ENCODE measurements around the gene ALX4.

ALX4 gene

DNA sequence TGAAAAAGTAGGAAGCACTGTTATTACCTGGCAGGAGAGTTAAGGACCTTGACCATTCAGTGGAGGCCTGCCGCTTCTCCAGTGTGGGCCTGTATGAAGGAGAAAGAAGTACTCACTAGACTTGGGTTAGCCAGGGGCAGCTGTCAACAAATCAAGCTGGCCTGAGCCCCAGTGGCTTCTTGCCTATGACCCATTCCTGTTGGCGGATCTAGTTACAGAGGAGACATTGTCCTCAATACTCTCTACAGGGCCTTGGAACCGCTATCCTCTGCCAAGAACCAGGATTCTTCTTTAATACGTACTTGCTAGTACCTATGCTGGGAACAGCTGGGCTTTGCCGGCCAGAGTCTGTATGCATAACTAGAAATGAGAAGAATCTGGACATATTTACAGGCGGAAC, 68.1 kb downstream of the ALX4 start:
- Histone ChIP-seq H3K36me3 (ENCODE audit: control insufficient read depth, insufficient read depth, low read length) (no peaks in the 10 kb centered on the region), H3K4me3 (ENCODE audit: low read depth, low read length) (no peak overlapping the region), H3K9me3 (ENCODE audit: control insufficient read depth, insufficient read depth, low read length) (no peaks in the 10 kb centered on the region), H3K4me1 (ENCODE audit: control insufficient read depth, insufficient read depth, low read length) (peaks cover 15% of the 10 kb centered on the region), H3K9ac (ENCODE audit: low read depth, low read length) (no peak overlapping the region), H3K27me3 (ENCODE audit: control insufficient read depth, insufficient read depth, low read length) (no peaks in the 10 kb centered on the region)

DNA sequence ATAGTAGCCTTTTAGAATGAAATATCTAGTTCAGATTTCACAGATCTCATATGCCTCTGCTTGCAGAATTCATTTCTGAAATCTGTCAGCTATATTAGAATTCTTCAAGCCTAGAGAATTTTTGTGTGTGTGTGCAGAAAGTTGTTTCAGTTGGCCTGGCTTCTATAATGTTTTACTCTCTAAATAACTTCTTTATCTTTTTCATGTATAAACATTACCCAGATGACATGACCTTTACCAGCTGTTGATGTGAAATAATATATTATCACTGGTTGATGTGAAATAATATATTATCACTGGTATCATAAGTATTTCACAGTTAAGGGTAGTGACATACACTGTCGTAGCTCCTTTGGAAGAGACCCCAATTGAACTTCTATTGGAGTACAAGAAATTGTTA, 72.8 kb downstream of the ALX4 start:
- no peaks in the 10 kb centered on the region for H3K27me3 ChIP-seq (ENCODE audit: control insufficient read depth, insufficient read depth, low read length)
- H3K4me3 ChIP-seq (ENCODE audit: low read depth, low read length) = no peak overlapping the region
- H3K9ac ChIP-seq (ENCODE audit: low read depth, low read length) = no peak overlapping the region
- H3K4me1 ChIP-seq (ENCODE audit: control insufficient read depth, insufficient read depth, low read length) = no peaks in the 10 kb centered on the region
- no peaks in the 10 kb centered on the region for H3K9me3 ChIP-seq (ENCODE audit: control insufficient read depth, insufficient read depth, low read length)
- H3K36me3 ChIP-seq (ENCODE audit: control insufficient read depth, insufficient read depth, low read length) = no peaks in the 10 kb centered on the region

DNA sequence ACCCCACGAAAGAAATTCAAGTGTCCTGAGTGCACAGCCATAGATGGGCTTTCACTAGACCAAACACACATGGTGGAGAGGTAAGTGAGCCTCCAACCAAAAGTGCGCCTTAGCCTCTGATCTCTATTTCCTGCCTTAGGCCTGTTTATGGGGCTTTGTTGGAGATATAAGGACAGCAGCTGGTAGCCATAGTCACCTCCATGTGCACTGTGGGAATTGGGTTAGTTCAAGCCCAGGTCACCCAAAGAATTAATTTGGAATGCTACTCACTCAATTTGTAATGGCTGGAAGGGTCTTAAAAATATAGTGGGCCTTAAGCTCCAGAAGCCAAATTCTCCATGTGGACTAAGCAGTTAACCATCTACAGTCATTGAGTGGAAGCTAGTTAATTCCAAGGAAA, 73.6 kb downstream of the ALX4 start:
- Histone ChIP-seq H3K9ac (ENCODE audit: low read depth, low read length) (no peak overlapping the region), H3K27me3 (ENCODE audit: control insufficient read depth, insufficient read depth, low read length) (no peaks in the 10 kb centered on the region), H3K4me3 (ENCODE audit: low read depth, low read length) (no peak overlapping the region), H3K9me3 (ENCODE audit: control insufficient read depth, insufficient read depth, low read length) (no peaks in the 10 kb centered on the region), H3K36me3 (ENCODE audit: control insufficient read depth, insufficient read depth, low read length) (no peaks in the 10 kb centered on the region), H3K4me1 (ENCODE audit: control insufficient read depth, insufficient read depth, low read length) (no peaks in the 10 kb centered on the region)

DNA sequence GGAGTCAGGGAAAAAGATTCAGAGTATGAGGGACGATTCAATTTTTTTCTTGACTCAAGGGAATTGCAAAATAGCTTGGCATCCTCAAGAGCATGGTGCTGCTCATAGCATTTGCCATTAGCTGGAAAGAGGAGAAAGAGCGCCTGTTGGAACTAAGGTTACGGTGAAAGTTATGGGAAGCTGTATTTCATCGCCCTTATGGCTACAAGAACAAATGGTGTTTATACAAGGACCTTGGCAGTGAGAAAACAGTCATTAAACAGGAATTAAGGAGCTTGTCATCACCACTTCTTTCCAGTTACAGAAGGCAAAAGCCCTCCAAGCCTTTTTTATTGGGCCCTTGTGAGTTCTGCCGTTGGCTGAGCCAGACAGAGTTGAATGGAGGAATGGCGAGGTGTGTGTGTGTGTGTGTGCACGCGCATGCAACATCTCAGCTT, 74.2 kb downstream of the ALX4 start:
- Histone ChIP-seq H3K9me3 (ENCODE audit: control insufficient read depth, insufficient read depth, low read length) (no peaks in the 10 kb centered on the region), H3K27me3 (ENCODE audit: control insufficient read depth, insufficient read depth, low read length) (no peaks in the 10 kb centered on the region), H3K36me3 (ENCODE audit: control insufficient read depth, insufficient read depth, low read length) (no peaks in the 10 kb centered on the region), H3K4me3 (ENCODE audit: low read depth, low read length) (no peak overlapping the region), H3K9ac (ENCODE audit: low read depth, low read length) (no peak overlapping the region), H3K4me1 (ENCODE audit: control insufficient read depth, insufficient read depth, low read length) (no peaks in the 10 kb centered on the region)

DNA sequence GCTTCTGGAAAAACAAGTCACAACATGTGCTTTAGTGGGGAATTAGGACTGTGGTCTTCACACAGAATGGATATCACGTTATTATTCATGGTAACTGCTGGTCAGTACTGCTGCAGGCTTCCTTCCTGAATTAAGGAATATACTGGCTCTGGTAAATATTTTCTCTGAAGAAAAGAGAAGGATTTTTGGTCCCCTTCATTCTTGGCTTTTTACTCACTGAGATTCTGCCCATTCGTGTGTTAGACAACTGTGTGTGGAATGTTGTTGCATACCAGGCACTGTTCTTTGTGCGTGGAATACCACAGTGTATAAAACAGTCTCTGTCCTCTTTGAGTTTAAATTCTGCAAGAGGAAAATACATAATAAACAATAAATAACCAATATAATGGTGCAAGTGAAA, 80.3 kb downstream of the ALX4 start:
- H3K9me3 ChIP-seq (ENCODE audit: control insufficient read depth, insufficient read depth, low read length) = no peaks in the 10 kb centered on the region
- H3K36me3 ChIP-seq (ENCODE audit: control insufficient read depth, insufficient read depth, low read length) = no peaks in the 10 kb centered on the region
- H3K9ac ChIP-seq (ENCODE audit: low read depth, low read length) = no peak overlapping the region
- no peaks in the 10 kb centered on the region for H3K27me3 ChIP-seq (ENCODE audit: control insufficient read depth, insufficient read depth, low read length)
- H3K4me3 ChIP-seq (ENCODE audit: low read depth, low read length) = no peak overlapping the region
- H3K4me1 ChIP-seq (ENCODE audit: control insufficient read depth, insufficient read depth, low read length) = no peaks in the 10 kb centered on the region

DNA sequence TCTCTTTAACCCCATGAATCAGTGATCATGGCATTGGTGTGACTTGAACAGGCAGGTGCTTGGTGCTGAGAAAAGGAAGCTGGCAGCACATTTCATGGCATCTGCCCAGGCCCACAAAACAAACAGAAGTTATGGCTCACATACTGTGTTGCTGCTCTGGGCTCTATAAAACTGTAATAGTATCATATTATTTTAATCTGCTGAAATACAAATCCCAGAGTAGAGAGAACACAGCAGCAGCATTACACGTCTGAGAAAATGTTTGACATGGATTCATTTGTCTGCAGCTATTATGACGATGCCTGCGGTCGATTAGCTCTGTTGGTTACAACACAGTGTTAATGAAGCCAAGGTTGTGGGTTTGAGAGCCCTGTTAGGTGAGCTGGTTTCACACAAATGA, 80.8 kb downstream of the ALX4 start:
- H3K36me3 ChIP-seq (ENCODE audit: control insufficient read depth, insufficient read depth, low read length) = no peaks in the 10 kb centered on the region
- no peaks in the 10 kb centered on the region for H3K9me3 ChIP-seq (ENCODE audit: control insufficient read depth, insufficient read depth, low read length)
- H3K4me3 ChIP-seq (ENCODE audit: low read depth, low read length) = no peak overlapping the region
- no peaks in the 10 kb centered on the region for H3K27me3 ChIP-seq (ENCODE audit: control insufficient read depth, insufficient read depth, low read length)
- no peak overlapping the region for H3K9ac ChIP-seq (ENCODE audit: low read depth, low read length)
- no peaks in the 10 kb centered on the region for H3K4me1 ChIP-seq (ENCODE audit: control insufficient read depth, insufficient read depth, low read length)

DNA sequence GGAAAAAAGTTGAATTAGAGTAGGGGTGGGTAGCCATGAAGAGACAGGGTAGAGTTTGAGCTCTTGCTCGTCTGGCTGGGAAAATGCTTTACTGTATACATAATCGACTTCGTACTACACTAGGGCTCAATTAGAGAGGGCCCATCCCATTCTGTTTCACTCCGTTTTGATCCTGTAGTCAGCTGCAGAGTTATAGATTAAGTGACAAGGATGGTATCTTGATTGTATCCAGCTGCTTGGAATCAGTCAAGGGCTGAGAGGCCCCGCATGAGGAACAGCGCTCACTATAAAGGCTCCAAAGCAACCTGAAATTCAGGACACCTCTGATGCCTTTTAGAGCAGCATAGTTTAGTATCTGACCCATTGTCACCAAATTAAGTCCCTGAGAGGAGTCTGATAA, 81.6 kb downstream of the ALX4 start:
- no peak overlapping the region for H3K4me3 ChIP-seq (ENCODE audit: low read depth, low read length)
- no peaks in the 10 kb centered on the region for H3K4me1 ChIP-seq (ENCODE audit: control insufficient read depth, insufficient read depth, low read length)

DNA sequence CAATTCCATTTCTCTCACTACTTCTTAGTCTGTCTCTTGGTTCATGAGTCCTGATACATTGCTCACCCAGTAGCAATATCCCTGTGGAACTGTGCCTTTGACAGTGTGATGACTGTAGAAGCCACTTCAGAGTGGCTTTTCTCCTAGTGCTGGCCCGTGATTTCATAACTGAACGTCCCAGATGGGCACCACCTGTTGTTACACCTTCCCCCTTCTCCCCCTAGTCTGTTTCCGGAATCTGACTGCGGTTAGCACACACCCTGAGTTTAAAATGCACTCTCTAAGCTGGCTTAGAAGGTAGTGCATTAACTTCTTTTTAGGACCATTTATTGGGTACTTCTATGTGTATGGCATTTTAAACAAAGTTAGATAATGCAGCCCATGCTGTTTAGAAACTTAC, 83.0 kb downstream of the ALX4 start:
- no peaks in the 10 kb centered on the region for H3K27me3 ChIP-seq (ENCODE audit: control insufficient read depth, insufficient read depth, low read length)
- no peaks in the 10 kb centered on the region for H3K36me3 ChIP-seq (ENCODE audit: control insufficient read depth, insufficient read depth, low read length)
- H3K4me1 ChIP-seq (ENCODE audit: control insufficient read depth, insufficient read depth, low read length) = no peaks in the 10 kb centered on the region
- H3K4me3 ChIP-seq (ENCODE audit: low read depth, low read length) = no peak overlapping the region
- no peak overlapping the region for H3K9ac ChIP-seq (ENCODE audit: low read depth, low read length)
- H3K9me3 ChIP-seq (ENCODE audit: control insufficient read depth, insufficient read depth, low read length) = no peaks in the 10 kb centered on the region

More for the DNA sequence above, 81.6 kb downstream of the ALX4 start:
- no peaks in the 10 kb centered on the region for H3K9me3 ChIP-seq (ENCODE audit: control insufficient read depth, insufficient read depth, low read length)
- H3K36me3 ChIP-seq (ENCODE audit: control insufficient read depth, insufficient read depth, low read length) = no peaks in the 10 kb centered on the region
- no peaks in the 10 kb centered on the region for H3K27me3 ChIP-seq (ENCODE audit: control insufficient read depth, insufficient read depth, low read length)
- H3K9ac ChIP-seq (ENCODE audit: low read depth, low read length) = no peak overlapping the region

DNA sequence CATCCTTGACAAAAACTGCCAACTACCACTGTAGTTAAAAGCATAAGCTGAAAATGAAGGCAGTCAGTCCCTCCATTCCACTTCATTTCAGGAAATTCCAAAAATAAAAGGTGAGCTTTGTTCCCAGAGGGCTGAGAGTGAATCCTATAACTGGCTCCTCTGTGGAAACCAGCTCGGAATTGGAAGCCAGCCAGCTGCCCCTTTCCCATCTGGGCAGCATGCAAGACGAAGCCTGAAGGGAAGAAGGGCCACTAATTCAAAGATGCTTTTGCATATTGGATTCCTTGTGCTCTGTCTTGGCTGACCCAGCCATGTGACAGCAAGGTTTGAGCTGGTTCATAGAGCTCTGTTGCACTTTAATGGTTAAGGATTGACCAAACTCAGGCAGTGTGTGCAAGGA, 83.4 kb downstream of the ALX4 start:
- Histone ChIP-seq H3K9ac (ENCODE audit: low read depth, low read length) (no peak overlapping the region), H3K4me3 (ENCODE audit: low read depth, low read length) (no peak overlapping the region), H3K27me3 (ENCODE audit: control insufficient read depth, insufficient read depth, low read length) (no peaks in the 10 kb centered on the region), H3K9me3 (ENCODE audit: control insufficient read depth, insufficient read depth, low read length) (no peaks in the 10 kb centered on the region), H3K36me3 (ENCODE audit: control insufficient read depth, insufficient read depth, low read length) (no peaks in the 10 kb centered on the region), H3K4me1 (ENCODE audit: control insufficient read depth, insufficient read depth, low read length) (no peaks in the 10 kb centered on the region)

DNA sequence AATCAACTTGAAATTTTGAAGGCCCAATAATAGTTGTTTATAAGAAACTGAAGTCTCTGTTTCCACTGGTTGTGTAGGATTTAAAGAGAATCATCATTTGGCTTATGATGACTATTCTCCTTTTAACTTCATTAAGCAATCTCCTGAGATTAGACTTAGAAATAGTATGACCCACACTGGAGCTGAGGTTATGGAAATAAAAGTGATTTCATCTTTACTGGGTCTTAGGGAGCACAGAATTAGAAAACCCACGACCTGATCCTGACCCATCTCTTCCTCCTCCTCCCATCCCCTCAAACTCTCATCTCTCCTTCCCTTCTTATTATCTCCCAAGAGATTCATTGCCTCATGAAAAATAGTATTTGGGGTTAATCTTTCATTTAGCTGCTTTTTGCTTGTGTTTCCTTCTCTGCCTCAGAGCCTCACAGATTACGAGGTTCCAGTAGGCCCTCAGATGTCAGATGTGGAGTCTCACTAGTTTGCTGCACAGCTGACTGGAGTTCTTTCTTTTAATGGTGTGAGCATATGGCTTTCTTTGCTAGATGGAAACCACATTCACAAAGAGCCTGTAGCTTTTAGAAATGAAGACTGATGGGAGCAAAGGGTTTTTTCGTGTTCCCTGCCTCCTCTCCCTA, 85.0 kb downstream of the ALX4 start:
- H3K27me3 ChIP-seq (ENCODE audit: control insufficient read depth, insufficient read depth, low read length) = no peaks in the 10 kb centered on the region
- no peaks in the 10 kb centered on the region for H3K9me3 ChIP-seq (ENCODE audit: control insufficient read depth, insufficient read depth, low read length)
- H3K36me3 ChIP-seq (ENCODE audit: control insufficient read depth, insufficient read depth, low read length) = no peaks in the 10 kb centered on the region
- H3K4me1 ChIP-seq (ENCODE audit: control insufficient read depth, insufficient read depth, low read length) = no peaks in the 10 kb centered on the region
- no peak overlapping the region for H3K4me3 ChIP-seq (ENCODE audit: low read depth, low read length)
- no peak overlapping the region for H3K9ac ChIP-seq (ENCODE audit: low read depth, low read length)

DNA sequence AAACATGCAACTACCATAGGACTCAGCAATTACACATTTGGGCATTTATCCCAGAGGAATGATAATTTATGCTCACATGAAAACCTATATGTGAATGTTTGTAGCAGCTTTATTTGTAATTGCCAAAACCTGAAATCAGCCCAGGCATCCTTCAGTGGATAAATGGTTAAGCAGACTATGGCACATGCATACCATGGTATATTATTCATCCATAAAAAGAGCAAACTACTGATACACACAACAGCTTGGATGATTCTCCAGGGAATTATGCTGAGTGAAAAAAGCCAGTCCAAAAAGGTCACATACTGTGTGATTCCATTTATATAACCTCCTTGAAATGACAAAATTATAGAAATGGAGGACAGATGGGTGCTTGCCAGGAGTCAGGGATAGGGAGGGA, 86.7 kb downstream of the ALX4 start:
- no peaks in the 10 kb centered on the region for H3K27me3 ChIP-seq (ENCODE audit: control insufficient read depth, insufficient read depth, low read length)
- no peaks in the 10 kb centered on the region for H3K9me3 ChIP-seq (ENCODE audit: control insufficient read depth, insufficient read depth, low read length)
- H3K4me3 ChIP-seq (ENCODE audit: low read depth, low read length) = no peak overlapping the region
- H3K9ac ChIP-seq (ENCODE audit: low read depth, low read length) = no peak overlapping the region
- no peaks in the 10 kb centered on the region for H3K4me1 ChIP-seq (ENCODE audit: control insufficient read depth, insufficient read depth, low read length)
- H3K36me3 ChIP-seq (ENCODE audit: control insufficient read depth, insufficient read depth, low read length) = no peaks in the 10 kb centered on the region

DNA sequence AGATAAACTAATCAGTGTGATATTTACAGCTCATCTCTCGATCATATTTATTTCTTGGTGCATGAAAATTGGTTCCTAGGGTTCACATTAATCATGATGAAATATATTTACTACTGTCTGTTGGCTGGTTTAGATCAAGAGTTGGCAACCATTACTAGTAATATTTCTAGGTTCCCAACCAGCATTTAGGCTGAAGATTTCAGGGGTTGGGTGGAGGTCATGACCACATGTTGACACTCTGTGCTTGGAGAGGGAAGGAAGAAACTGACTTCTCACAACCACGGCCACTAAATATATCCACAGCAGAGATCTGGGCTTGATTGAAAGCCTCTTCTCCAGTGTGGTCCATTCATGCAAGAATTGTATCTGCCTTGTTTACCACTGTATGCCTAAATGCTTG, 87.9 kb downstream of the ALX4 start:
- Histone ChIP-seq H3K27me3 (ENCODE audit: control insufficient read depth, insufficient read depth, low read length) (no peaks in the 10 kb centered on the region), H3K36me3 (ENCODE audit: control insufficient read depth, insufficient read depth, low read length) (no peaks in the 10 kb centered on the region), H3K4me1 (ENCODE audit: control insufficient read depth, insufficient read depth, low read length) (no peaks in the 10 kb centered on the region), H3K4me3 (ENCODE audit: low read depth, low read length) (no peak overlapping the region), H3K9me3 (ENCODE audit: control insufficient read depth, insufficient read depth, low read length) (no peaks in the 10 kb centered on the region), H3K9ac (ENCODE audit: low read depth, low read length) (no peak overlapping the region)

Data from iPS-15b (cell line).